Heart right ventricle (tissue), 16 donors: Measurements from ENCODE around the gene TNNT3. TPM values are rescaled to one million over a fixed set of nuclear protein-coding genes. Genes with fewer than 3 reads are reported as not detected.
"Not testable (repeated sequence)": the region's sequence is repeated elsewhere in the genome, so short reads cannot be mapped to it uniquely, and the experiment has no call there.

Experiments used
- ATAC-seq, 8 donors: fragments of 200-7000 bp; cut with Tn5 transposase; one replicate each; pipeline ENCODE4 v1.9.1; 2020; ENCODE audit warnings: mild to moderate bottlenecking in 8 of 8, moderate library complexity in 8 of 8, moderate number of reproducible peaks in 1 of 8
- DNase-seq, 2 donors: peaks; one replicate each; pipeline ENCODE4 v3.0.0-alpha.2; 2020
- H3K27ac ChIP-seq, 10 donors: fragments of 200-600 bp; sonication (generic) in 2 of 10; one replicate each; pipeline versions ENCODE4 v1.5.0 to v1.8.0; 2020 to 2022; ENCODE audit warnings: mild to moderate bottlenecking in 3 of 10
- H3K27me3 ChIP-seq, 7 donors: fragments of 200-600 bp; one replicate each; pipeline ENCODE4 v1.8.0; 2021 to 2022; ENCODE audit warnings: mild to moderate bottlenecking in 2 of 7
- H3K36me3 ChIP-seq, 9 donors: fragments of 200-600 bp; sonication (generic) in 1 of 9; one replicate each; pipeline versions ENCODE4 v1.5.0 to v1.8.0; 2020 to 2022; ENCODE audit warnings: mild to moderate bottlenecking in 2 of 9
- H3K4me1 ChIP-seq, 9 donors: fragments of 200-600 bp; sonication (generic) in 1 of 9; one replicate each; pipeline versions ENCODE4 v1.5.0 to v1.8.0; 2020 to 2022; ENCODE audit warnings: mild to moderate bottlenecking in 4 of 9
- H3K4me3 ChIP-seq, 10 donors: fragments of 200-600 bp; sonication (generic) in 2 of 10; one replicate each; pipeline versions ENCODE4 v1.5.0 to v1.8.0; 2020 to 2022; ENCODE audit warnings: mild to moderate bottlenecking in 7 of 10, moderate library complexity in 2 of 10
- H3K9me3 ChIP-seq, 11 donors: fragments of 200-600 bp in 10 of 11; sonication (generic) in 2 of 11; one replicate each; pipeline versions ENCODE4 v1.5.0 to v1.8.0; 2013 to 2022; ENCODE audit warnings: mild to moderate bottlenecking in 2 of 11, control low read depth in 1 of 11, moderate library complexity in 1 of 11
- CTCF ChIP-seq, 9 donors: fragments of 200-600 bp; sonication (generic) in 2 of 9; IDR thresholded peaks; one replicate each; pipeline versions ENCODE4 v1.5.0 to v1.8.0; 2021 to 2022; ENCODE audit warnings: antibody characterized with exemption in 9 of 9, mild to moderate bottlenecking in 5 of 9, moderate library complexity in 1 of 9
- WGBS, 2 donors: extraction: QIAGEN DNeasy Blood & Tissue Kit; methylation state at CpG; one replicate each; pipeline ENCODE4 v1.1.7; 2013; ENCODE audit warnings: inconsistent platforms in 1 of 2; 5-methylcytosine and 5-hydroxymethylcytosine counted together
- intact Hi-C, 10 donors: fragments of 100-400 bp; cut with DNase I; formaldehyde crosslinking; loops; one replicate each; pipeline versions ENCODE4 v1.11.1 to v1.14.2; 2022
- polyA plus RNA-seq, 2 donors: library from polyadenylated mRNA; stranded (reverse); fragments of 200-250 nt; gene quantifications; one replicate each; pipeline ENCODE4 v1.2.3, GENCODE V29; 2013
- total RNA-seq, 10 donors: library from RNA; stranded (reverse); fragmentation: NEBNext Ultra II Directional in 3 of 10; extraction: Animal tissue kit (Norgen Biotek cat#: 25700) in 3 of 10; gene quantifications; one replicate each; pipeline versions ENCODE4 v1.2.1 to v1.2.4, GENCODE V29; 2021 to 2023
- donor health status: Arrhythmogenic right ventricular cardiomyopathy.
- donor health status: ischemic (EF 13 %, LVEDD 7.1; RV severe dilation, severe dysfunction).
- donor health status: healthy with polysubstance abuse.
- donor health status: DM: no; HTN: yes; CAD: no.
- donor health status: DM: no; HTN: no; CAD: no.
- donor health status: ischemic (EF 25% LVEDD 6.9; RV normal size, moderate dysfunction).
- donor health status: ischemic (EF 25% LVEDD 5.7; RV mildly dilated, moderate dysfunction).
- donor health status: healthy.
- donor health status: DM: yes; HTN: yes; CAD: no.
- donor health status: Ischemic cardiomyopathy.
- donor health status: ischemic (EF 35%, LVEDD 5.7; RV mildly dilated, moderate dysfunction).
- donor health status: nonischemic (EF 11% LVEDD 7.7; RV severe dilation, severe dysfunction).
- donor health status: DM: yes; HTN: yes; CAD: no.
- donor health status: PGD.
- donor health status: ischemic (EF 29% LVEDD 5.4; RV normal size, mild dysfunction).
- donor health status: nonischemic (EF 23%, LVEDD 6.1; RV moderate dilation, normal function).

TNNT3 gene
- total and polyA plus RNA-seq, 12 donors: 12.5 to 49.9 (median 44.4) TPM

GRCh38 chr11:1883346-1884302 lies 35.9 kb upstream of the TNNT3 start:
- ATAC-seq: no peak
- H3K27ac ChIP-seq: peak overlapping the region in 7 of 10 donors; percentile 90 to 100 (median 97)
- intact Hi-C loops: loop anchor here in 9 of 10 donors (2.0 to 10.0 kb wide), 9 partner anchors 34 to 271 kb away; partner anchors contain the start of genes TNNT3 (in 6 of the 9) and TNNI2 (in 2 of the 9)
- DNase-seq: no peak
- no peaks in the 10 kb centered on the region for H3K9me3 ChIP-seq
- 90 to 91% methylated on average over 14 of the region's 14 CpGs for WGBS, 2 donors
- no peak overlapping the region for H3K4me3 ChIP-seq
- H3K36me3 ChIP-seq: peaks cover 0 to 76% (median 0%) of the 10 kb centered on the region in 9 donors
- TF ChIP-seq CTCF (IDR thresholded peaks at IDR 0.05): no peak
- H3K27me3 ChIP-seq: peaks cover 0 to 4% (median 0%) of the 10 kb centered on the region in 7 donors
- H3K4me1 ChIP-seq: peaks cover 27 to 56% (median 50%) of the 10 kb centered on the region in 9 donors

- TF ChIP-seq CTCF (IDR thresholded peaks at IDR 0.05): no peak
- DNase-seq (no peak), ATAC-seq (no peak)
- H3K27ac ChIP-seq: no peak overlapping the region
- no peaks in the 10 kb centered on the region for H3K9me3 ChIP-seq
- H3K27me3 ChIP-seq: peaks cover 0 to 4% (median 0%) of the 10 kb centered on the region in 7 donors
- peaks cover 27 to 56% (median 44%) of the 10 kb centered on the region in 9 donors for H3K4me1 ChIP-seq
- H3K36me3 ChIP-seq: peaks cover 0 to 82% (median 0%) of the 10 kb centered on the region in 9 donors
- intact Hi-C loops: loop anchor here in 8 of 10 donors (5.0 to 10.0 kb wide), 7 partner anchors 33 to 270 kb away; partner anchors contain the start of genes TNNT3 (in 5 of the 8) and TNNI2 (in 2 of the 8)
- WGBS, 2 donors: 96% methylated on average over 5 of the region's 5 CpGs
- no peak overlapping the region for H3K4me3 ChIP-seq
Measured at GRCh38 chr11:1884303-1884700, 35.2 kb upstream of the TNNT3 start.

GRCh38 chr11:1886551-1886950 lies 33.0 kb upstream of the TNNT3 start:
- not testable (repeated sequence) for DNase-seq, H3K9me3 ChIP-seq, ATAC-seq, H3K27ac ChIP-seq, H3K4me3 ChIP-seq, H3K27me3 ChIP-seq
- Histone ChIP-seq H3K36me3 (peaks cover 0 to 83% (median 0%) of the 10 kb centered on the region in 9 donors), H3K4me1 (peaks cover 13 to 54% (median 22%) of the 10 kb centered on the region in 9 donors)
- 88 to 93% methylated on average over 13 of the region's 13 CpGs for WGBS, 2 donors
- intact Hi-C loops: loop anchor here in 2 of 10 donors (10.0 kb wide), 2 partner anchors 258 to 268 kb away; no protein-coding TSS in a partner anchor

DNA sequence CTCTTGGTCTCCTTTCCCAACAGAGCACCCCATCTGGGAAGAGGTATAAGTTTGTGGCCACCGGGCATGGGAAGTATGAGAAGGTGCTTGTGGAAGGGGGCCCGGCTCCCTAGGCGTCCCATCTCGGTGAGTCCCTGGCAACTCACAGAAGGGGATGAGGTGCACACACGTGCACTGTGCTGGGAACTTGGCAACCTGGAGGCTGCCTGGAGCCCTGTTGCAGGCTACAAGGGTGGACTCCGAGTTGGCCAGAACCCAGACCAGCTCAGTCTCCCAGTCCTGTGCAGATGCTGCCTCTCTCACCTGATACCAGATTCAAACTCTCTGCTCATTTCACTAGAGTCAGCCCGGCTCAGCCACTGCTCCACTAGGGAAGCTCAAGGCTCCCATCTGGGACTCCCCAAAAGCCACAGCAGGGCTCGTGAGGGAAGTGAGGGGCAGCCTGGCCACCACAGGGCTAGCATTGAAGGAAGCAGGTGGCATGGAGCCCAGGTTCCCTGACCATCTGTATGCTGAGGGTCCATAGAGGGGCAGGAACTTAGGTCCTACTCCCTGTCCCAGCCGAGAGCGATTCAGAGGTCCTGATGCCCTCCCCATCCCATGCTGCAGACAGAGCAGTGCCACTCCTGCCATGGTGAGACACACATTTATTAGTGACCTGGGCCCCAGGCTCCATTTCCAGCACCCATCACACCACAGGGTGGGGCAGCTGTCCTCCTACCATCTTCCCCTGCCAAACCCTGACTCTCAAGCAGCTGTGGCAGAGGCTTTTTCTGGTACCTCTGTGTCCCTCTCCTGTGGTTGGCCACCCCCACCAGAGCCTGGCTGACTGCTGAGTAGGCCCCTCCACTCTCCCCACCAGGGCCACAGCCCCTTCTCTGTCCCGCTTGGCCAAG lies 31.8 kb upstream of the TNNT3 start:
- intact Hi-C loops: loop anchor here in 2 of 10 donors (10.0 kb wide), 2 partner anchors 257 to 267 kb away; no protein-coding TSS in a partner anchor
- DNase-seq: peak in 1 of 2 donors; percentile 10
- TF ChIP-seq CTCF (IDR thresholded peaks at IDR 0.05): no peak
- peak overlapping the region in 5 of 10 donors; percentile 29 to 68 (median 40) for H3K27ac ChIP-seq
- ATAC-seq: no peak
- peaks cover 3 to 44% (median 11%) of the 10 kb centered on the region in 9 donors for H3K4me1 ChIP-seq
- peaks cover 0 to 4% (median 0%) of the 10 kb centered on the region in 7 donors for H3K27me3 ChIP-seq
- no peaks in the 10 kb centered on the region for H3K9me3 ChIP-seq
- no peak overlapping the region for H3K4me3 ChIP-seq
- peaks cover 0 to 75% (median 0%) of the 10 kb centered on the region in 9 donors for H3K36me3 ChIP-seq
- WGBS, 2 donors: 87% methylated on average over 11 of the region's 11 CpGs
